Umbilical cord (tissue), 2 donors: ENCODE results near the gene ZMPSTE24. TPM values are rescaled to one million over a fixed set of nuclear protein-coding genes. Genes with fewer than 3 reads are reported as not detected.

ENCODE experiments used
- DNase-seq: peaks from one replicate; pipeline ENCODE4 v3.0.0-alpha.2; 2015; ENCODE audit warnings: low spot score
- total RNA-seq: library from RNA; depleted of rRNA; stranded (reverse); fragments of >200 nt; gene quantifications from one replicate; pipeline ENCODE4 v1.2.3, GENCODE V29; 2014; ENCODE audit warnings: low replicate concordance; ENCODE audit not compliant: insufficient read depth

ZMPSTE24 gene
- total RNA-seq, 1 donor from 2014 or later: 60.7 TPM

- DNase-seq: peak; percentile 38
Measured at GRCh38 chr1:40258445-40258769, 371 bp downstream of the ZMPSTE24 start.

- DNase-seq: no peak
Measured at GRCh38 chr1:40264354-40264781, 6.3 kb downstream of the ZMPSTE24 start.

DNA sequence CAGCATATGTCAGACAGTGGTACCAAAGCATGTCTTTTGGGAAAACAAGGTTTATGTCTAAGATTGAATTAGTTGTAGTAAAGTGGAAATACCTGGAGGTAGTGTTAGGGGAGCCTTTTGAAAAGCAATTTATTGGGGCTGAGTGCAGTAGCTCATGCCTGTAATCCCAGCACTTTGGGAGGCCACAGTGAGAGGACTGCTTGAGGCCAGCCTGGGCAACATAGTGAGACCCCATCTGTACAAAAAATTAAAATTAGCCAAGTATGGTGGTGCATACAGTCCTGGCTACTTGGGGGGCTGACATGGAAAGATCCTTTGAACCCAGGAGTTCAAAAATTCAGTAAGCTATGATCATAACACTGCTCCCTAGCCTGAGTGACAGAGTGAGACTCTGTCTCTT lies 7.3 kb downstream of the ZMPSTE24 start:
- no peak for DNase-seq

DNA sequence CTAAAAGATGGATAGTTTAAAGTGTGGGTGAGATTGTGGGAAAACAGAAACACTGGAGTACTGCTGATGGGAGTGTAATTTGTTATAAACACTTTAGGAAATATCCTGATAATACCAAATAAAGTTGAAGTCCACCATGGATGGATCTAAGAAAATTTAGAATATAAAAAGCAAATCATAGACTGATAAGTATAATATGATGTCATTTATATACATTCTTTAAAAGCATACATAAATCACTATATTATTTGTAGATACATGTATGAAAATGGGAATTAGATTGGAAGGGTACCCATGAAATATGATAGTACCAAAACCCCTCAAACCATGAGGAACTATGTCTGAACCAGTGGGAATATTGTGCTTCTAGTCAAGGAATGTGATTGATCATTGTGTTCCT lies 7.9 kb downstream of the ZMPSTE24 start:
- no peak for DNase-seq

- DNase-seq: no peak
Measured at GRCh38 chr1:40266786-40267535, 8.9 kb downstream of the ZMPSTE24 start.

GRCh38 chr1:40267767-40268187 lies 9.7 kb downstream of the ZMPSTE24 start:
- peak; percentile 77 for DNase-seq

GRCh38 chr1:40268211-40268610 lies 10.2 kb downstream of the ZMPSTE24 start:
- no peak for DNase-seq

GRCh38 chr1:40270152-40270834 lies 12.3 kb downstream of the ZMPSTE24 start:
- DNase-seq: no peak

- no peak for DNase-seq
Measured at GRCh38 chr1:40272653-40273213, 14.7 kb downstream of the ZMPSTE24 start.

DNA sequence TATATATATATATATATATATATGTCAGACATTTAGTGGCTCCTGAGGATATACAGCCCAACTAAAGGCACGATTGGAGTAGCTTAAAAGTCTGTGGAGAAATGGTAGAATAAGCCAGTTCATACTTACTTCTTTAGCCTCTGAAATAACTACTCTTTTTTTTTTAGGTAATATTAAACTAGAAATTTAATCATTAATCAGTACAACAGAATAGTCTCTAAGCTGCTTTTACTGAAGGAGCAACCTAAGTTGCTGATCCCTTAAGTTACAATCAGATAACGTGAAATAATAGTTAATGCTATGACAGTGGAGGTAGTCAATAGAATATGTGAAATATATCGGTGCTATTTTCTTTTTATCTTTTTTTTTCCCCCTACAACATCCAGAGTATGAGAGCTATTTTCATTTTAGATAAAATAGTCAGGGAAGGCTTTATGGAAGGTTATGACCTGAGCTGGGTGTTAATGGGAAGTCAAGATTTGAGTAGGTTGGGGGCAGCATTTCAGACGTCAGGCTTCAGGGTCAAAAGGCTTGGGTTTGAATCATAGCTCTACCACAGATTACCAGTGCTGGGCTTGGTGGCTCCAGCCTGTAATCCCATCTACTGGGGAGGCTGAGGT lies 15.6 kb downstream of the ZMPSTE24 start:
- no peak for DNase-seq

DNA sequence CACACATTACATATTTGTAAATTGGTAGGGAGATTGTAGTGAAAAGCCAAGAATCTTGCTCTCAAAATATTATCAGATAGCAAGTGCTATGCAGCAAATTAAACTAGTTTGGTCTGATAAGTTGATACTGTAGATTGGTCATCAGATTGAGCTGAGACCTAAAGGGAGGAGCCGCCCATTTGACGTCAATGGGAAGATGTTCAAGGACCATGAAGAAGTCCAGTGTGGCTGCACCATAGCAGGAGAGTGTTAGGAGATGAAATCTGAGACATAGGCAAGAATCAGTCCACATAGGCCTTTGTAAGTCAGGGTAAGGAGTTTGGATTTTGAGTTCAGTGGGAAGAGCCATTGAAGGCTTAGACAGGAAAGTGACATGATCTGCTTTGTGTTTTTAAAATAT lies 16.3 kb downstream of the ZMPSTE24 start:
- no peak for DNase-seq

DNA sequence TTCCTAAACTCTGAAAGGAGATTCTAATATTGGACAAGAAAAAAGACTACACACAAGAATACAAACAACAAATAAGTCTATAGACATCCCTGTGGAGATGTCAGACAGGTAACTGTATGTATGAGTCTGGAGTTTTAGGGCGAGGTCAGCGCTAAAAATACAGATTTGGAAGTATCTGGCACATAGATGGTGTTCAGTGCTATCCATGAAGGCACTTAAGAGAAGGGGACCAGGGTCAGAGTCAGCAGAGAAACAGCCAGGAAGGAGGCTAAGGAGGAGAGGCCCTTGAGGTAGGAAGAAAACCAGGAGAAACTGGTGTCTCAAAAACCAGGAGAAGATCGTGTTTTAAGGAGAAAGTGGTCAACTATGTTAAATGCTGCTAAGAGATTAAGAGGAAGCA lies 18.1 kb downstream of the ZMPSTE24 start:
- no peak for DNase-seq

DNA sequence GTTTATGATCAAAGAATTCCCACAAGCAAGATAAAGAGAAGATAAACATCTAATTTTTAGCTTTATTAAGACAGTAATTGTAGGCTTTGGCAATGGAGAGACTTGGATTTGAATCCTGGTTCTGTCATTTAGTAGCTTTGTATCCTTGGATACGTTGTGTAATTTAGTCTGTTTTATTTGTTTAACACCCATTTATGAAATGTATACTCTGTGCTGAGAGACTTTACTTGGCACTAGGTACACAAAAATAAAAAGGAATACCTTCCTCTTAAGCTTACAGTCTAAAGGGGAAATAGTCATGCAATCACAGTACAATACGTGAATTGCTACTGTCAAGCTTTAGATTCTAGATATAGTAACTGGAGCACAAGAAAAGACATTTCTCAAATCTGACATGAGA lies 23.8 kb downstream of the ZMPSTE24 start:
- no peak for DNase-seq

DNA sequence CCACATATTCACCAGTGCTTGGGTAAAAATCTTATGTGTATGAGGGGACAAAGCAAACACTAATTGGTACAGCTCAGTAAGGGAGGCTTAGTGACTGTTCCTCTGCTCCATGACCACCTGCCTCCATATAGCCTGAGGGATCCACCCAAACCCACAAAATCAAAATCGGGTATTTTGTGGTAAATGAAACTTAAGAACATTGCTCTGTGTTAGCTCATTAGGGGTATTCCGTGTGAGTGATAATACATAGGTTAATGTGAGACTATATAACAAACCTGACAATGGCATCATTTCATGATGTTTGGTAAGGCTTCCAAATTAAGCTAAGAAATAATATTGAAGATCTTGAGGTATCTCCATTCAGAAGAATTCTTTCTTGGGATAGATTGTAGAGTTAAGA lies 33.3 kb downstream of the ZMPSTE24 start:
- DNase-seq: no peak

GRCh38 chr1:40299366-40300248 lies 41.6 kb downstream of the ZMPSTE24 start:
- DNase-seq: no peak

- no peak for DNase-seq
Measured at GRCh38 chr1:40300249-40300567, 42.2 kb downstream of the ZMPSTE24 start.

- DNase-seq: no peak
Measured at GRCh38 chr1:40300651-40301050, 42.6 kb downstream of the ZMPSTE24 start.

DNA sequence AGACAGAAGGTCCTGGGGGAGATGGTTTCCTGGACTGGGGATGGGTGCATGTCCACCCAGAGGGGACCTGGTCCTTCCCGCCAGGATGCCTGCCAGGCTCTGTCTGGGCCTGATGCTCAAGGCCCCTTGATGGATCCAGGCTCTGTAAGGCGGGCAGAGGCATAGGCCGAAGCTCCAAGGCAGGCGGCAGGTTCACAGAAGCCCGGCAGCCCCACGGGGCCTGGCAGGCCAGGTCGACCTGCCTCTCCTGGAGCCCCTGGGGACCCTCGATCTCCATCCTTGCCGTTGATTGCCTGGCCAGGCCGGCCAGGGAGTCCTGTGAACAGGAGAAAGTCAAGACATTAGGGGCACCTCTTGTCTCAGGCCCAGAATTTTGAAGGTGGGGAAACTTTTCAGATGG lies 43.0 kb downstream of the ZMPSTE24 start:
- no peak for DNase-seq

- DNase-seq: no peak
Measured at GRCh38 chr1:40301541-40302299, 43.7 kb downstream of the ZMPSTE24 start.

GRCh38 chr1:40302475-40302874 lies 44.4 kb downstream of the ZMPSTE24 start:
- DNase-seq: no peak
